Rectal smooth muscle tissue (tissue), 1 donor: Measurements from ENCODE around the gene EVI5L.
"Not testable (repeated sequence)": the region's sequence is repeated elsewhere in the genome, so short reads cannot be mapped to it uniquely, and the experiment has no call there.

Source experiments
- H3K27ac ChIP-seq: one replicate; pipeline ENCODE4 v1.7.0; 2013; ENCODE audit warnings: low read depth, low read length, inconsistent platforms
- H3K27me3 ChIP-seq: one replicate; pipeline ENCODE4 v1.7.0; 2013; ENCODE audit warnings: low read length; ENCODE audit not compliant: control insufficient read depth, insufficient read depth
- H3K36me3 ChIP-seq: one replicate; pipeline ENCODE4 v1.7.0; 2013; ENCODE audit warnings: low read length; ENCODE audit not compliant: control insufficient read depth, insufficient read depth
- H3K4me1 ChIP-seq: one replicate; pipeline ENCODE4 v1.7.0; 2013; ENCODE audit warnings: low read length; ENCODE audit not compliant: control insufficient read depth, insufficient read depth
- H3K4me3 ChIP-seq: one replicate; pipeline ENCODE4 v1.7.0; 2013; ENCODE audit warnings: low read length
- H3K9ac ChIP-seq: one replicate; pipeline ENCODE4 v1.7.0; 2013; ENCODE audit warnings: low read length

EVI5L gene

GRCh38 chr19:7850945-7851622 is 21.1 kb downstream of the EVI5L start:
- Histone ChIP-seq H3K27me3 (no peaks in the 10 kb centered on the region), H3K9ac (no peak overlapping the region), H3K27ac (no peak overlapping the region), H3K4me3 (no peak overlapping the region), H3K36me3 (no peaks in the 10 kb centered on the region), H3K4me1 (peaks cover 4% of the 10 kb centered on the region)

- no peaks in the 10 kb centered on the region for H3K27me3 ChIP-seq
- no peak overlapping the region for H3K4me3 ChIP-seq
- H3K36me3 ChIP-seq: no peaks in the 10 kb centered on the region
- H3K27ac ChIP-seq: no peak overlapping the region
- H3K9ac ChIP-seq: no peak overlapping the region
- H3K4me1 ChIP-seq: peaks cover 4% of the 10 kb centered on the region
These were observed 21.8 kb downstream of the EVI5L start for GRCh38 chr19:7851623-7852500.

- Histone ChIP-seq H3K27ac (no peak overlapping the region), H3K4me1 (peaks cover 4% of the 10 kb centered on the region), H3K9ac (no peak overlapping the region), H3K27me3 (no peaks in the 10 kb centered on the region), H3K4me3 (peak overlapping the region; percentile 9), H3K36me3 (no peaks in the 10 kb centered on the region)
These were observed 23.1 kb downstream of the EVI5L start for GRCh38 chr19:7852851-7853769.

- Histone ChIP-seq H3K4me1 (peaks cover 4% of the 10 kb centered on the region), H3K4me3 (peak overlapping the region; percentile 9), H3K27me3 (no peaks in the 10 kb centered on the region), H3K9ac (no peak overlapping the region), H3K27ac (no peak overlapping the region), H3K36me3 (no peaks in the 10 kb centered on the region)
These were observed 23.7 kb downstream of the EVI5L start for GRCh38 chr19:7853770-7854128.

- Histone ChIP-seq H3K4me3 (no peak overlapping the region), H3K36me3 (no peaks in the 10 kb centered on the region), H3K9ac (no peak overlapping the region), H3K27me3 (peaks cover 9% of the 10 kb centered on the region), H3K4me1 (peaks cover 4% of the 10 kb centered on the region), H3K27ac (no peak overlapping the region)
These were observed 25.5 kb downstream of the EVI5L start for GRCh38 chr19:7855426-7856108.

- Histone ChIP-seq H3K9ac (no peak overlapping the region), H3K36me3 (no peaks in the 10 kb centered on the region), H3K27me3 (peaks cover 14% of the 10 kb centered on the region), H3K4me3 (no peak overlapping the region), H3K27ac (no peak overlapping the region), H3K4me1 (peaks cover 4% of the 10 kb centered on the region)
These were observed 26.1 kb downstream of the EVI5L start for GRCh38 chr19:7856109-7856591.

GRCh38 chr19:7856679-7857663 is 27.0 kb downstream of the EVI5L start:
- H3K9ac ChIP-seq: no peak overlapping the region
- no peak overlapping the region for H3K27ac ChIP-seq
- H3K27me3 ChIP-seq: peaks cover 19% of the 10 kb centered on the region
- no peak overlapping the region for H3K4me3 ChIP-seq
- no peaks in the 10 kb centered on the region for H3K36me3 ChIP-seq
- peaks cover 5% of the 10 kb centered on the region for H3K4me1 ChIP-seq

- H3K27ac ChIP-seq: no peak overlapping the region
- no peaks in the 10 kb centered on the region for H3K36me3 ChIP-seq
- peaks cover 19% of the 10 kb centered on the region for H3K27me3 ChIP-seq
- H3K9ac ChIP-seq: no peak overlapping the region
- peaks cover 8% of the 10 kb centered on the region for H3K4me1 ChIP-seq
- no peak overlapping the region for H3K4me3 ChIP-seq
These were observed 27.7 kb downstream of the EVI5L start for GRCh38 chr19:7857727-7858108.

GRCh38 chr19:7858109-7858770 is 28.2 kb downstream of the EVI5L start:
- Histone ChIP-seq H3K36me3 (no peaks in the 10 kb centered on the region), H3K27me3 (peaks cover 19% of the 10 kb centered on the region), H3K4me1 (peaks cover 6% of the 10 kb centered on the region), H3K4me3 (no peak overlapping the region), H3K9ac (no peak overlapping the region), H3K27ac (no peak overlapping the region)

- not testable (repeated sequence) for H3K4me1 ChIP-seq, H3K9ac ChIP-seq, H3K36me3 ChIP-seq, H3K4me3 ChIP-seq, H3K27ac ChIP-seq
- H3K27me3 ChIP-seq: peaks cover 19% of the 10 kb centered on the region
These were observed 29.1 kb downstream of the EVI5L start for GRCh38 chr19:7859087-7859486.
